CD4-positive, alpha-beta T cell treated with Interleukin-15 for 1 hour (primary cell): Measurements from ENCODE around the gene URM1.
"Not testable (repeated sequence)": the region's sequence is repeated elsewhere in the genome, so short reads cannot be mapped to it uniquely, and the experiment has no call there.

Source experiments
- DNase-seq: peaks from one replicate; pipeline ENCODE4 v3.0.0-alpha.2; 2020

URM1 gene

DNA sequence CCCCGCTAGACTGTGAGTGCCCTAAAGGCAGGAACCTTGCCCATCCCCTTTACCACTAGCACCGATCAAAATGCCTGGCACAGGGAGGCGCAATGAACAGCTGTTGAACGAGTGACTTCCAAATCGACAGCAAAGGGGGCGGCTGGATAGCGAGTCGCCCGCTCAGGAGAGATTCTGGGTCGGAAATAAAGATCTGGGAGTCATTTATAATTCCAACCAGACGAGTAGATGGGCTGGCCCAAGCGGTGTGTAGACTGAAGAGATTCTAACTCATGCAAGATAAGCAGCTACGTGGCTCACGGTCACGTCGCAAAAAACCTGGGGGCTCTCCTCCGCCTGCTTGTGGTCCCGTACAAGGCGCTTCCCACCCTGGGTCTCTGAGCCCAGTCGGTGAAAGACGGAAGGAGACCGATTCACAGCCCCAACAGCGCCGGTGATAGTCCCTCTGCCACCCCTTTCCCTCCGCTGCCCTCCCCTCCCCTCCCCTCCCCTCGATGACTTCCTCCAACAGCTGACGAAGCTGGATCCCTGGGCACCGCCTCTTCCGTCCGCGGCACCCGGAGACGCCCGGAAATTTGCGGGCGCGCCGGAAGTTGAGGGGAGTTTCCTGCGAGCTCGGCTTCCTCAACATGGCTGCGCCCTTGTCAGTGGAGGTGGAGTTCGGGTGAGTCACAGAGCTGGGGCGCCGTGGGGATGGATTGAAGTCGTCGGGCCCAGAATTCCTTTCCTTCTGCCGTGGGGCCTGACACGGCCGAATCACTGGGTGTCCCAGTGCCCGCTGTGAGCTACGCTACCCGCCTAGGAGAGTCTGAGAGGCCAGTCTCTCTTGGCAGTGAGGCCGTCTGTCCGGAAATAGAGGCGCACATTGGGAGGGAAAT is at the start of gene URM1:
Gene URM1 (plus strand): TSS at position 623 of the 878 bp plus-strand sequence. CDS start 7 bp downstream, at position 630.
- DNase-seq: peak; percentile 96

DNA sequence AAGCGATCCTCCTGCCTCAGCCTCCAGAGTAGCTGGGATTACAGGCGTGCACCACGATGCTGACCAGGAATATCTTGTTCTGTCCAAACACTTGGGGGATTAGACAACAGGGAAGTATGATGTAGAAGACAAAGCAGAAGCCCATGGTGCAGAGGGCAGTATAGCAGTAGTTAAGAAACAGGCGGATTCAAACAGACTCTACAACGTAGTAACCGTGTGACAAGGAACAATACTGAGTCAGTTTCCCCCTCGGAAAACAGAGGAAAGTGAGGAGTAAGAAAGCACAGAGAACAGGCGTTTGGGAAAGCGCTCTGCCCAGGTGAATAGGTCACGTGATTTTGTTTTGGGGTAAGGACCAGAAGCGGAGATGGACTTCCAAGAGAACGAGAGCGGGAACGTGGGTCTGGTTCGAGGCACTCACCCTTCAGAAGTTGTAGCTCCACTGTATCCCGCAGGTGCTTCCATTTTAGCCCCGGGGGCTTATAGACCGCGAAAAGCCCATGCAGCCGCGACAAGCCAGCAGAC is 49.2 kb upstream of the URM1 start:
- DNase-seq: no peak

DNA sequence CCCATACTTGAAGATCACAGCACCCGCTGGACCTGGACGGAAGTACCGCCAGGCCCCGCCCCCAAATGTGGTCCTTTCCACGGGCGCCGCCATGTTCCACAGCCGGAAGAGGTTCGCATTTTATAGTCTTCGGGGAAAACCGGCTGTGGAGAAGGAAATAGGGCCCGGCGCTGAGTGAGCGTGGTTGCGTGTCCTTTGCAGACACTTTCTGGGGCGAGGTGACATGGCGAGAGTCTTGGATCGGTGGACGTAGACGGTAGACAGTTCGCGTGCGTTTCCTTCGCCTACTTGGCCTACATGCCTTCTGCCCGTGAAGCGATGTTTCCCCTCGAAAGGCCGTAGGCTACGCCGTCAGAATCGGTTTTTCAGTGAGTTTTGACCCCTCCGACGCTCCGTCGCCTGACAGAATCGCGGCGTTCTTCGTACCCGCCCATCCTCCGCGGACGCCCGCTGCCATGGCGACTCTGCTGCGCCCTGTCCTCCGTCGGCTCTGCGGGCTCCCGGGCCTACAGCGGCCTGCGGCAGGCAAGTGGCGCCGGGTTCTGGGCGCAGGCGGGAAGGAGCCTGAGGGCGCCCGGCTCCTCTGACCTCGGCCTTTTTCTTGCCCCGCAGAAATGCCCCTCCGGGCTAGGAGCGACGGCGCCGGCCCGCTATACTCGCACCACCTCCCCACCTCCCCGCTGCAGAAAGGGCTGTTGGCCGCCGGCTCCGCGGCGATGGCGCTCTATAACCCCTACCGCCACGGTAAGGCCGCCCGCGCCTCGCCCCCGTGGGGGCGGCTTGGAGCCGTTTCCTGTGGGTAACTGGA is 48.6 kb upstream of the URM1 start, which contains the start of the genes COQ4 and TRUB2:
Gene COQ4 (plus strand): TSS at position 436 of the 808 bp plus-strand sequence. CDS start 20 bp downstream, at position 456.
Gene TRUB2 (minus strand): TSS at position 44 of the 808 bp plus-strand sequence. CDS start 39 bp downstream, at position 5.
- peak; percentile 91 for DNase-seq

DNA sequence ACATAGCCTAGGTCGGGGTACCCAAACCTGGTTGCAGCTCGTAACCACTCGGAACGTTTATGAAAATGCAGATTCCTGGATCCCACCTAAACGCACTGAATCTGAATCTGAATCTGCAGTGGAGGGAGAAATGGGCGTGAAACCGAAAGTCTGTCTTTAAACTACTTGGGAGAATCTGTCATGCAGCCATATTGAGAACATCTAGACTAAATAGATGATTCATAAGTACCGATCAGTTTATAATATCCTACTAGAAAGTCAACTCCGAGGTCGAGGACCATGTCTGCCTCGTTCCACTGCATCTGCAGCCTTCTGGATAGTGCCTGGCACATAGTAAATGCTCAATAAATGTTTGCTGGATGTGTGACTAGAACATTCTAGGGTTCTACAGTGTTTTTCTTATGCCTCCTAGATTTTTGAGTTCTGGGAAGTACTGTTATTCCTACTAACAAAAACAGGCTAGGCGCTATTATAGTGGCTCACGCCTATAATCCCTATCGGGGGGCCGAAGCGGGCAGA is 47.9 kb upstream of the URM1 start:
- no peak for DNase-seq

DNA sequence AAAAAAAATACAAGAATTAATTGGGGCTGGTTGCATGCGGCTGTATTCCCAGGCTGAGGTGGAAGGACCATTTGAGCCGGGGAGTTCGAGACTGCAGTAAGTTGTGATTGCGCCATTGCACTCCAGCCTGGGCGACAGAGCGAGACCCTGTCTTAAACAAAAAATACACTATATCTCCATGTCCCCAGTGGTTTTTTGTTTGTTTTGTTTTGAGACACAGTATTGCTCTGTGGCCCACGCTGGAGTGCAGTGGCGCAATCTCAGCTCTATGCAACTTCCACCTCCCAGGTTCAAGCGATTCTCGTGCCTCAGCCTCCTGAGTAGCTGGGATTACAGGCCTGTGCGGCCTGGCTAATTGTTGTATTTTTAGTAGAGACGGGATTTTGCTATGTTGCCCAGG is 47.4 kb upstream of the URM1 start:
- DNase-seq: no peak

DNA sequence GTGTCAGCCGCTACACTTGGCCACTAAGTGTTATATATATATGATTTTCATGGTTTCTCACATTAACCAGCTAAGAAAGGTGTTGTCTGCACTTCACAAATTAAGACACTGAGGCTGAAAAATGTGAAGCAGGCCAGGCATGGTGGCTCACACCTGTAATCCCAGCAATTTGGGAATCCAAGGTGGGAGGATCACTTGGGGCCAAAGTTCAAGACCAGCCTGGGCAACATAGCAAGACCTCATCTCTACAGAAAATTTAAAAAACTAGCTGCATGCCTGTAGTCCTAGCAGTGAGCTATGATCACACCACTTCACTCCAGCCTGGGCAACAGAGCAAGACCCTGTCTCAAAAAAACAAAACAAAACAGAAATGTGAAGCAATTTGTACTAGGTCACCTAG is 46.8 kb upstream of the URM1 start:
- no peak for DNase-seq

DNA sequence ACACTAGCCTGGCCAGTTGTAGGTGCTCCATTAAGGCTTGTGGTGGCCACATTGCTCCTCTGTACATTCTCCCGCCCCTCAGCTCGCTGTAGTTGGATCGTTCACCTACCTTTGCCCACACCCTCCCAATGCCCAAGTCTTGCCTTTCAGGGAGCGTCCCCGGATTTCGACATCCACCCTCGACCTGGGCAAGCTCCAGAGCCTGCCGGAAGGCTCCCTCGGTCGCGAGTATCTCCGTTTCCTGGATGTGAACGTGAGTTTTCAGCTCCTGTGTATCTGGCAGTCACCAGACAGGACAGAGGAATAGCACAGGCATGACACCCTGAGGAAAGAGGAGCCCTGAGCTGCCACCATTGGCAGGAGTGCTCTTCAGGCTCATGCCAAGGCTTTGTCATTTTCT is 45.5 kb upstream of the URM1 start:
- DNase-seq: no peak

DNA sequence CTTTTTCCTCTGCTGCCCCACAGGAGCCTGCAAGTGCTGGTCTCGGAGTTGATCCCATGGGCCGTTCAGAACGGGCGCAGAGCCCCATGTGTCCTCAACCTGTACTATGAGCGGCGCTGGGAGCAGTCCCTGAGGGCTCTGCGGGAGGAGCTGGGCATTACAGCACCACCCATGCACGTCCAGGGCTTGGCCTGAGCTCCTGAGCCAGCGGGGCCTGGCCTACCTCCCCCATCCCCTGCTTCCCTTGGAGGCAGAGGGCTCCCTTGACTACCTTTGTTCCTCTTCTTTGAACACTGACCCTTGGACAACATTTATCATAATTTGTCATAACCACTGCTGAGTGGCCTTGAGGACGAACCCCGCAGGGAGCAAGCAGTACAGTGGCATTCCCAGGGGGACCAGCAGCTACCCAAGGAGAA is 37.7 kb upstream of the URM1 start:
- DNase-seq: no peak

DNA sequence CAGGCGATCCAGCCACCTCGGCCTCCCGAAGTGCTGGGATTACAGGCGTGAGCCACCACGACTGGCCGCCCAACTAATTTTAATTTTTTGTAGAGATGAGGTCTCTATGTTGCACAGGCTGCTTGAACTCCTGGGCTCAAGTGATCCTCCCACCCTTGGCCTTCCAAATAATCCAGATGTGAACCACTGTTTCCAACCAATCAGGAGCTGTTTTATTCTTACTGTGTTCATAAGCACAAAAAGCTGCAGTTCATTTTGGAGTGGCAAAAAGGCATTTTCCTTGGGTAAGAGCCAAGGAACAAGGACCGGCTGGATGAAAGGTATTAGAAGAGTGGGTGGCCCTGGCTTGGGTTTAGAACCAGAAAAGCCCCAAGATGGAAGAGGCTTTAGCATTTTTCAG is 36.0 kb upstream of the URM1 start:
- DNase-seq: no peak

DNA sequence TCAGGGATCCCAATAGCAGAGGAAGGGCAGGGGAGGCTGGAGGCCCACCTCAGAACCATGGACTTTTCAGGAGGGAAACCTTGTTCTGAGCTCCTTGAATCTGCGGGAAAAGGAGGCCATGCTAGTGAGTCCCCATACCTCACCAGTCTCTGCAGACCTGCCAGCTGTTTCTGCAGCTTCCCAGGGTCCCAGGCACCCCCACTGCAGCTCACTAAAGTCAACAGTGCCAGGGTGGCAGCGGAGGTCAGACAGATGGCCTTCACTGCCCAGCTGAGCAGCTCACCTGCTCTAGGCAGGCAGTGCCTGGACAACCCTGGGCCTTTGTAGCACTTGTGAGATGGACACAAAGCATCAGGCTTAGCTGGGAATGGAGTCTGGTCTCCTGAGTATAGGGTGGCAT is 35.3 kb upstream of the URM1 start:
- no peak for DNase-seq

DNA sequence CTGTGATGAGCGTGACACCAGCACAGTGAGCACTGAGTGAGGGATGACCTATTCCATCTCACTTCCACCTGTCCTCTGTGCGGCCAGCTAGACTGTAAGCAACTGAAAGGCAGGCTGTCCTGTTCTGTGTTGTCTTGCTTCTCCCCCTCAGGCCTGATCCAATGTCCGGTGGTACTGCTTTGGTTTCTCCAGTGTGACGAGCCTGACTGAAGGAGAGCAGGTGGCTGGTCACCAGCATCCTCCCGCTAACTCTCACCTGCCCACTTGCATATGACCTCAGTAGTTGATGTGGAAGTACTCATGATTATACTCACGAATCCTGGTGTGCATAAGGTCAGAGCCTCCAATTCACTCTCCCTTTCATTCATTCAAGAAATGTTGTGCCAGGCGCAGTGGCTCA is 33.2 kb upstream of the URM1 start:
- no peak for DNase-seq

DNA sequence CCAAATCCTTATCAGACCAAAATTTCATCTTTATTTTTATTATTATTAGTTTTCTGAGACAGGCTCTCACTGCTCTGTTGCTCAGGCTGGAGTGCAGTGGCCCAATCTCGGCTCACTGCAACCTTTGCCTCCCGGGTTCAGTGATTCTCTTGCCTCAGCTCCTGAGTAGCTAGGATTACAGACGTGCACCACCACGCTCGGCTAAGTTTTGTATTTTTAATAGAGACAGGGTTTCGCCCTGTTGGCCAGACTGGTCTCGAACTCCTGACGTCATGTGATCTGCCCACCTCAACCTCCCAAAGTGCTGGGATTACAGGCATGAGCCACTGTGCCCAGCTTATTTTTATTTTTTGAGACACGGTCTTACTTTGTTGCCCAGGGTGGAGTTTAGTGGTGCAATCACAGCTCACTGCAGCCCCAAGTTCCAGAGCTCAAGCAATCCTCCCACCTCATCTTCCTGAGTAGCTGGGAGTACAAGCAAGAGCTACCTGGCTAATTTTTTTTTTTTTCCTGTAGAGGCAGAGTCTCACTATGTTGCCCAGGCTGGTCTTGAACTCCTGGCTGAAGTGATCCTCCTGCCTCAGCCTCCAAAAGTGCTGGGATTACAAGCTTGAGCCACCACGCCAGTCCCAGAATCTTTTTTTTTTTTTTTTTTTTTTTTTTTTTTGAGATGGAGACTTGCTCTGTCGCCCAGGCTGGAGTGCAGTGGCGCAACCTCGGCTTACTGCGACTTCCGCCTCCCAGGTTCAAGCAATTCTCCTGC is 32.1 kb upstream of the URM1 start:
- DNase-seq: not testable (repeated sequence)

DNA sequence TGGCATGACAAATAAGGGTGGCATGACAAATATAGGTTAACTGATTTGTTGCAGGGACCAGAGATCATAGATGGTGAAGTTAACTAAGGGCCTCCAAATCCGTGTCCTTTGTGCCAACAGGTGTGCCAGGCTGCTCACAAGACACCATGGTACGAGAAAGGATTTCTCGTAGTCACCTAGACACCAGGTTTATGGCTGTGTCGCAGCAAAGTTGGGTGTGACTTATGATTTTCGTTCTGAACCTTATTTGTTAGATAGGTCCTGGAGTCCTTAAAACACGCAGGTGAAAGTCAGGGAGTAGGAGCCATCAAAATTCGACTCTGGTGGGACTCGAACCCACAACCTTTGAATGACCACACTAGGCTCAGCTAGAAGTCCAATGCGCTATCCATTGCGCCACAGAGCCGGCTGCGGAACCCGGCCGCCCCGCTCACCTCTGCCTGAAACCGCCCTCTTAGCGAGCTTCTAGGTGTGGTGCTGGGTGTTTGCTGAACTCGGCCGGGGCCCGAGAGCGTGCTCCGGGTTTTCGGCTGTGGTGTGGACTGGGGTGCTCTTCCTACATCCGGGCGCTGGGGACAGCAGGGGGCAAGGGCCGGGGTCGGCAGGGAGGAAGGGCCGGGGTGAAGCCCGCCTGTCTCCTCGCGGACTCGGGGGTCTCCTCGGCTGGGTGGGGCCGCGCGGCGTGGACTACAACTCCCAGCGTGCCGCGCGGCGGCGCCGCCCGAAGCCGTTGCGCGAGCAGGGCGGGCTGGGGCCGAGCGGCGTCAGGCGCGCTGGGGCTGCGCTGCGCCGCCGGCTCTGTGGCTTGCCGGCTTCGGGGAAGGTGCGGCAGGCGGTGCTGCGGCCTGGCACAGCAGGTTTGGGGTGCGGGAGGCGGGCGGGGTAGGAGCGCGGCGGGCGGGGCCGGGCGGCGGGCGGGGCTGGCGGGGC is 31.1 kb upstream of the URM1 start, which contains the start of gene SLC27A4:
Gene SLC27A4 (plus strand): TSS at position 767 of the 930 bp plus-strand sequence. CDS start 2,606 bp downstream, outside the sequence.
- peak; percentile 85 for DNase-seq

DNA sequence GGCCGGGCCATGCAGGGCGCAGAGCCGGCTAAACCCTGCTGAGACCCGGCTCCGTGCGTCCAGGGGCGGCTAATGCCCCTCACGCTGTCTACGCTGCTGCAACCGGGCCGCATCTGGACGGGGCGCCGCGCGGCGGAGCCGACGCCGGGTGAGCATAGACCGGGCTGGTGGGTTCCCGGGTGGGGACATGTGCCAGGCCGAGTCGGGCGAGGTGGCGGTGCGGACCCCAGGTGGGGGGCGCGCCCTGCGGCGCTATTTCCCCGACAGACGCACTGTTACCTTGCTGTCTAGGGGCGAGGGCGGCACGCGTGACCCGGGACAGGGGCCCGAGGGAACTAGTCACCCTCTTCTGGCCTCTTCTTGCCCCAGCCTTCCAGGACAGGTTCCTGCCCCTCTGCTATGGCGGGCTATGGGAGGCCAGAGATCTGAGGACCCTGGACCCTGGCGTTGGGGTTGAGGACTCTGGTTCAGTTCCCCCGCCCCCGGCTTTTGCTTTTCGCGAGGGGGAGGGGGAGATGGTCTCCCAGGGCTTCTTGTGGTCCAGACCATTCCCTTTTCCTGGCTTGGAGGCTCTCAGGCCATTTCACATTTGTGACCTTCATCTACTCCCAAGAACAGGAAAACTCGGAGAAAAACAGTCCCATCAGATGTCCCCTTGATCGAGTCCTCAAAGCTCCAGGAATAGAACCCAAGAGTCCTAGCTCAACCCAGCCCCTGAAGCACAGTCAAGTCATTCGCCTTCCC is 30.3 kb upstream of the URM1 start:
- no peak for DNase-seq

DNA sequence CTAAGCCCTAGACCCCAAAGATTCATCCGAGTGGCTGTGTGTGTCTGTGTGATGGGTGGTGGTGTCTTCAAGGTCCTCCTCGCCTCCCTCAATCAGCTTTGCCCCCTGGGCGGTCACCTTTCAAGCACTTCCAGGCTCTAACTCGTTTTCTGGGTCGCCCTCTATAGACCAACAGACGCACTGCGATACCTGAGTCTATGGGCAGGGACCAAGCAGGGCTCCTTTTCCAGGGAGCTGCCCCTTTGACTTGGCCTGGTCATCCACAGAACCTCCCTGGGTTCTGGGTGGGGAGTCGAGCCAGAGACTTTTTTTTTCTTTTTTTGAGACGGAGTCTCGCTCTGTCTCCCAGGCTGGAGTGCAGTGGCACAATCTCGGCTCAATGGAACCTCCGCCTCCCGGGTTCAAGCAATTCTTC is 29.7 kb upstream of the URM1 start:
- DNase-seq: peak; percentile 71

DNA sequence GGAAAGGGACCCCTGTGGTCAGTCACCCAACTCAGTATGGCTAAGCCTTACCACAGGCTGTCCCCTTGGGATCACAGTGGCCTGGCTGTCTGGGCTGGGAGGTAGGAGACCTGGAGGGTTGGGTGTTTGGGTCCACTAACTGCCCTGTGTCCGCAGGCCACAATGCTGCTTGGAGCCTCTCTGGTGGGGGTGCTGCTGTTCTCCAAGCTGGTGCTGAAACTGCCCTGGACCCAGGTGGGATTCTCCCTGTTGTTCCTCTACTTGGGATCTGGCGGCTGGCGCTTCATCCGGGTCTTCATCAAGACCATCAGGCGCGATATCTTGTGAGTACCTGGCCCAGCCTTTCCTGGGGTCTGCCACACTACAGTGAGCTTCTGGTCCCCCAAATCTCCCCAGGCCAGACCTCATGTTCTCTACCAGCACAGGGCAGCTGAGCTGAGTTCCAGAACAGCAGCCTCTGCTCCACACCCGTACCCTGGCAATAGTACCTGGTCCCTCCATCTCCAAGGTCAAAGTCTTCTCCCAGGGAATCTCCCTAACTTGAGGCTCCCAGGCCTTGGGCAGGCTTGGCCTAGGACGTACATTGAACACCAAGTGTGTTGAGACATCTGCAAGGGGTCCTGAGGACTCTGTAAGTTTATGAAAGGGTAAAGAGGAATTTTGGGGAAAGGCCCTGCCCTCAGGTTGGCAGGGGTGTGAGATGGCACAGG is 28.0 kb upstream of the URM1 start:
- DNase-seq: no peak

DNA sequence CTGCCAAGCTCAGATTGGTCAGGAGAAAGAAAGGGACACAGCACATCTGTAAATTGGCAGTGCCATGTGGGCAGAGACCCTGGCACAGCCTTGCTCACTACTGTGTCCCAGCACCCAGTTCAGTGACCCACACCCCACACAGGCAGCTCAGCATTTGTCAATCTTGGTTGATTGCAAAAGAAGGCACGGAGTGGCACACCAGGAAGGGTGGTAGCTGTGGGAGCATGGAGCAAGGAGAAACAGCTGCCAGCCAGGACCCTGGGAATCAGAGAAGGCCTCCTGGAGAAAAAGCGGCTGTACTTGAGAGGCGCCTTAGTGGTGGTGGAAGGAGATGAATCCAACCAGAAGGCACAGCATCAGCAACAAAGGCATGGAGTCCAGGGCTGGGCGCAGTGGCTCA is 27.3 kb upstream of the URM1 start:
- no peak for DNase-seq

DNA sequence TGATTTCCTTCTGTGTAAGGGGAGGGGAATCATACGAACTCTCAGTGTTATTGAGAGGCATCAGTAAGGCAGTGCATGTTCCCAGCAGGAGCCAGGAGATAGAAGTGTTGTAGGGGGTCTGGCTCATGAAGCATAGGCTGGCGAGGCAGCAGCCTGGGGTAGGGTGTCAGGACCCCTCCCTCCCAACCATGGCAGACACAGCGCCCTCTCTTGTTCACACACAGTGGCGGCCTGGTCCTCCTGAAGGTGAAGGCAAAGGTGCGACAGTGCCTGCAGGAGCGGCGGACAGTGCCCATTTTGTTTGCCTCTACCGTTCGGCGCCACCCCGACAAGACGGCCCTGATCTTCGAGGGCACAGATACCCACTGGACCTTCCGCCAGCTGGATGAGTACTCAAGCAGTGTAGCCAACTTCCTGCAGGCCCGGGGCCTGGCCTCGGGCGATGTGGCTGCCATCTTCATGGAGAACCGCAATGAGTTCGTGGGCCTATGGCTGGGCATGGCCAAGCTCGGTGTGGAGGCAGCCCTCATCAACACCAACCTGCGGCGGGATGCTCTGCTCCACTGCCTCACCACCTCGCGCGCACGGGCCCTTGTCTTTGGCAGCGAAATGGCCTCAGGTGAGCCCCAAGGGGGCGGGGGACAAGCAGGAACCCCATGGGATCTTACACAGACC is 26.1 kb upstream of the URM1 start:
- DNase-seq: no peak

DNA sequence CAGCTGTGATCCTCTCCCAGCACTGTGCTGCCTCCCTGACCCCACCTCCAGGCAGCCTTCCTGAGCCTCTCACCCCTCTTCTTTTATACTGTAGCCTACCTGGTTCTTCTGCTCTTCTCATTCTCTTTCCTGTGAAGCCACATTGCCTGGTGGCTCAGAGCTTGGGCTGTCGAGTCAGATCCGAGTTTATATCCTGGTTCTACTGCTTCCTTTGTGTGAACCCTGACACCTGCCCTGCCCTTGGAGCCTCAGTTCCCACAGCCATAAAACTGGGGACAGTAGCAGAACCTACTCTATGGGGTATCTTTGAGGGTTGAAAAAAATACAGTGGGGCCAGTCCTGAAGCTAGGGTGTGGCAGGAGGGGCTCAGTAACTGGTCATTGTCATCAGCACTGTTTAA is 22.0 kb upstream of the URM1 start:
- DNase-seq: no peak
